IPS-18c (cell line): ENCODE data around the gene ADM2.

Experiments used
- H3K4me3 ChIP-seq: 2 replicates; pipeline ENCODE4 v1.7.0; 2013; ENCODE audit warnings: low read depth, mild to moderate bottlenecking, low read length, moderate library complexity; ENCODE audit not compliant: insufficient read depth
- H3K9me3 ChIP-seq: one replicate; pipeline ENCODE4 v1.6.1; 2013; ENCODE audit warnings: mild to moderate bottlenecking, low read length, moderate library complexity; ENCODE audit not compliant: control insufficient read depth, insufficient read depth

ADM2 gene

DNA sequence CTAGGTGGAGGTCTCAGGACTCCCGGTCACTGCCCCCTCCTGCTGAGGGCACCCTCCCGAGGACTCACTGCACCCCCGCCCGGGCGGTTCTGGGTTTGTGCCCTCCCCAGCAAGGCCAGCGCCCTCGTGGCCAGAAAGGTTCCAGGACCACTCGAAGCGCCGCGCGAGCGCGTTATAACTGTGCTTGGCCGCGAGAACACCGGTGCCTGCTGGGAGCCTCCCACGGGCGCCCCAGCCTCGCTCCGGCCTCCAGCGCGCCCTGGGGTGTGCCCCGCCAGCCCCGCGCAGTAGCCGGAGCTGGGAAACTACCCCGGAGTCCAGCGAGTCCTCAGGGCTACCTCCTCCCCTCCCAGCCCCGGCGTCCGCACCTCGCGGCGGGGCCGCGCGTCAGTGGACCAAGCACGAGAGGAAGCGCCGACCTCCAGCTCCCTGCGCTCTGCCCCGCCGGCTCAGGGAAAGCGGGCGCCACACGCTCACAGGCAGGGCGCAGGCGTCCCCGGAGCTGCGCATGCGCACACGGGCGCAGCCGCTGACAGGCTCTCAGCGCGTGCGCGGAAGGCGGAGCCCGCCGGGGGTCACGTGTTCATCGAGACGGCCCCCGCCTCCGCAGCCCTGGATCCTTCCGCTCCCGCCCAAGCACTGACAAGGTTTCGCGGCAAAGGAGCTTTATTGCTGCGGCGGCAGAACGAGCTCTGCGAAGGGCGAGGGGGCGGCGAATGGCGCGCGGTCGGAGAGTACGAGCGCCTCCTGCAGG is 43.9 kb downstream of the ADM2 start, which contains the start of gene SCO2:
Gene SCO2 (minus strand): TSS at position 495 of the 754 bp plus-strand sequence. CDS start 1,187 bp downstream, outside the sequence.
- peak within 1 kb of the TSS; percentile 84 for H3K4me3 ChIP-seq

DNA sequence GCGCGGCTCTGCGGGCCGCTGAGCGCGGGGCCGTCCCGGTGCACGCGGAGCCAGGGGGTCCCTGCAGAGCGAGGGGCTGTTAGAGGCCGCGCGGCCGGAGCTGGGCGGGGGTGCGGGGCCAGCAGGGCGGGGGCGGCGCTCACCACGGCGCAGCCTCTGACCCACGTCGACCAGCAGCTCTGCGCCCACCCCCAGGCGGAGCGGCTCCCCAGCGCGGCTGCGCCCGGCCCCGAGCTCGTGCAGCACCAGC is 44.4 kb downstream of the ADM2 start:
- Histone ChIP-seq H3K9me3 (peaks cover 6% of the 10 kb centered on the region), H3K4me3 (peak overlapping the region; percentile 84)

More for the DNA sequence above, 43.9 kb downstream of the ADM2 start, which contains the start of gene SCO2:
- peaks cover 6% of the 10 kb centered on the region for H3K9me3 ChIP-seq

DNA sequence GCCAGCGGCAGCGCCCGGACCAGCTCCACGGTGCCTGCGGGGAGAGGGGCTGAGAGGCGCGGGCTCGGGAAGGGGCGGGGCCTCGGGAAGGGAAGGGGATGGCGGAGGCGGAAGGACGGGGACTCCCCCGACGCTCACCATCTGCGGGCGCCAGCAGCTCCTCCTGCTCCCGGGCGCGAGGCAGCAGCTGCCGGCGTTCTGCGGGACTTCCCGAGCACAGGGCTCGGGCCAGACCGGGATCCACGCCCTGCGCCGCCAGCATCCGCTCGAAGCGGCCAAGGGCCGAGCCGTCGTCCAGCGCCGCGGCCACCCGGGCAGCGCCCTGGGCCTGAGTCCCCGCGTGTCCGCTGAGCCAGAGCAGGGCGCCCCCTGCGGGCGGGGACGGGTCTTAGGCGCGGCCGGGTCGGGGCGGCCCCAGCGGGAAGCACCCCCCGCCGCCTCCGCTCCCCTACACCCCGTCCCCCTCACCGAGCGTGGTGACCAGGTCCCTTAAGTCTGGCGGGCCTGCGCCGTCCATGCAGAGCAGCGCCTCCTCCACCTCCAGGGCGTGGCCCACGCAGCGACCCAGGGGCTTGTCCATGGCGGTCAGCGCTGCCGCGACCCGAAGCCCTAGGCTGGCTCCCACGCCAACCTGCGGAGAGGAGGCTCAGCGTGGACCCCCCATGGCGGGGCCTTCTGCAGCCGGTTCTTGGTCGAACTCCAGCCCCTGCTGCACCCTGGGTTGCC is 44.9 kb downstream of the ADM2 start:
- H3K4me3 ChIP-seq: peak overlapping the region; percentile 84
- H3K9me3 ChIP-seq: peaks cover 6% of the 10 kb centered on the region

DNA sequence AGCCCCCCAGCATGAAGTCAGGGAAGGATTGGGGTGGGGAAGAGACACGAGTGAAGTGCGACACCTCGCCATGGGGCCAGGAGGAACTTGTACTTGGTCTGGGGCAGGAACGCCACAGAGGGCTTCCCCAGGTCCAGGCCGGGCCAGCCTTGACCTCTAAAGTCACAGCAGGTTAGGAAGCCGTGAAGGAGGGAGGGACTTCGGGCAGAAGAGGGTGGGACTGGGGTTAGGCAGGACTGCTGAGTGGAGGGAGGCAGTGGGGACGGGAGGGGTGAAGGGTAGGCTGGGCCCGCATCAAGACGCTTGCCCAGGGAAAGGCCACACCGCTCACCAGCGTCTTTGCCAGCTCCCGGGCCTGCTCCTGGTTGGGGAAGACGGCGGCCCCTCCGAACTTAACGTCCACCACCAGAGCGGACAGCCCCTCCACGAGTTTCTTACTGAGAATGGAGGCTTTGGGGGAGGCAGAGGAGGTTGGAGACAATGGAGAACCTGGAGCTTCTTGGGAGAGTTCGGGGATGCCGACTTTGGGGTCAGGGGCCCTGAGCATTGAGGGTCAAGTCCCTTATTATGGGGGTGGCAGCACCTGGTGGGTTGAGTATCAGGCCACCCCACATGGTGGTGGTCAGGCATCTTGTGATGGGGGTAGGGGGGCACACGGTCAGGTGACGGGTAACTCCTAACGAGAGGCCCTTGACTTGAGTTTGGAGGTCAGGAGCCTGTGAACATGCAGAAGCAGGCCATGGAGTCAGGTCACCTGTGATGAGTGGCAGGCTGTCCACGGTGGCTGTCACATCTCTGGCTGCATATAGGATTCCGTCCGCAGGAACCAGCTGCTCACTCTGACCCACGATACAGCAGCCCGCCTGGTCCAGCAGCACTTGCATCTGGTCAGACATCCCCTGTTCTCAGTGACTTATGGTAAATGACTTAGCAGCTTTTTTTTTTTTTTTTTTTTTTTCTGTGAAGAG is 45.8 kb downstream of the ADM2 start:
- Histone ChIP-seq H3K4me3 (peak overlapping the region; percentile 84), H3K9me3 (peaks cover 6% of the 10 kb centered on the region)

DNA sequence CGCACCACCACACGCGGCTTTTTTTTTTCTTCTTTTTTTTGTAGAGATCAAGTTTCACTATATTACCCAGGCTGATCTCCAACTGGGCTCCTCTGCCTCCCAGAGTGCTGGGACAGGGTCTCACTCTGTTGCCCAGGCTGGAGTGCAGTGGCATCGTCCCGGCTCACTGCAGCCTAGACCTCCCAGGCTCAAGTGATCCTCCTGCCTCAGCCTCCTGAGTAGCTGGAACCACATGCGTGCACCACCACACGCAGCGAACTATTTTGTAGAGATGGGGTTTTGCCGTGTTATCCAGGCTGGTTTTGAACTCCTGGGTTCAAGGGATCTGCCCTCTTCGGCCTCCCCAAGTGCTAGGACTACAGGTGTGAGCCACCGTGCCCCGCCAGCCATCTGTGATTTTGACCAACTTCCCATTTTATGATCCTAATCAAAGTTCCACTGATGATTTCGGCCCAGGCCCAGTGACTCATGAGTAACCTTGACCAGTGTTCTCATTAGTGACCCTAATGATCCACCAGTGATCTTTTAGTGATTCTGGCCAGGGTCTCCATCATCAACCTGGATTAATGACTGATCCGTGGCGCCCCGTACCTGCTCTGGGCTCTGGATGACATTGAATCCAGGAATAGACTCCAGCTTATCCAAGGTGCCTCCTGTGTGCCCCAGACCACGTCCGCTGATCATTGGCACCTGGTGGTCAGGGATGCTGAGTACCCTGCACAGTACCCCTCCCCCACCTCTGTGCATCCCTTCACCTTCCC is 46.8 kb downstream of the ADM2 start:
- Histone ChIP-seq H3K9me3 (peaks cover 6% of the 10 kb centered on the region), H3K4me3 (no peak overlapping the region)

DNA sequence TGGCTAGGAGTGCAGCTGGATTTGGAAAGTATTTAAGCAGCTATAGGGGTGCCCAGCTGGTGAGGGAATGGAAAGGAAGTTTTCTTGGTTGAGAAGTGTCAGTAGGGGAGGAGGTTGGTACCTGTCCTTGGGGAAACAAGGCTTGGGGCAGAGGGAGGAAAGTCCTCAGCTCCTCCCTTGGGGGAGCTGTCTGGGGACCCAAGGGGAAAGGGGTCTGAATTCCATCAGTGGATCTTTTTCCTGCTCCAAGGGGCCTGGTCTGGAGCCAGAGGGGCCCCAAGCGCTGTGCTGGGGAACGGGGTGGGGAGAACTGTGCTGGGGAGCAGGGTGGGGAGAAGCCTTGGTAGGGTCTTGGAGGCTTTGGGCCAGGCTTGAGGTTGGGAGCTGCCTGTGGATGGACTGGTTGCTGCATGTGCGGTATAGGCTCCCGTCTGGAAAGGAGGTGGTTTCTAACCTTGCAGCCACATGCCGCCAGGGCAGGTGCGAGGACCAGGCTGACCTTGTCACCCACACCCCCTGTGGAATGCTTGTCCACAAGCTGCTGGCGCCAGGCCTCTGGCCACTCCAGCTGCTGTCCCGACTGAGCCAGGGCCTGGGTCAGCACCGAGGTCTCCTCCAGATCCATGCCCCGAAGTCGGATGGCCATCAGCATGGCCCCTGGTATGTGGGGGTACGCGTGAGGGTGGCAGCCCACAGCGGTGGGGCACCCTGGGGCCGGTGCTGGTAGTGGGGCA is 47.5 kb downstream of the ADM2 start:
- no peak overlapping the region for H3K4me3 ChIP-seq
- peaks cover 6% of the 10 kb centered on the region for H3K9me3 ChIP-seq

DNA sequence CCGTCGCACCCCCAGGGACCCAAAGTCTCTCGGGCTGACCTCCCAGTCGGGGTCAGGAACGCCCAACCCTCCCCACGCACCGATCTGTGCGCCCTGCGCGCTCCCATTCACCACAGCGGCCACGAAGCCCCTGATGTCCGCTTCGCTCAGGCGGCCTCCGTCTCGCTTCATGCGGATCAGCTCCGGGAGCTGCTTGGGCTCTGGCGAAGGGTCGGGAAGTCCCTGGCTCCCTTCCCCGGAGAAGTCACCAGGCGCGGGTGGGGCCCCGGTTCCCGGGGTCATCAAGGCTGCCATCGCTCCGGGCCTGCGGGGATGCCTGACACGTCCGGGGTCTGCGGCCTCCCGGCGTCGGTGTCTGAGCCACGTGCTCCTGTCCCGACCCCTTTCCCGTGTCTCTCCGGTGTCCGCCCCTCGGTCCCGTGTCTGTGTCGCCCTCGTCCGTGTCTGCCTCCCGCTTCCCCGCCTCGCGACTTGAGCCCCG is 48.1 kb downstream of the ADM2 start:
- Histone ChIP-seq H3K4me3 (no peak overlapping the region; the same call in 1 of the 2 replicates), H3K9me3 (peaks cover 6% of the 10 kb centered on the region)

DNA sequence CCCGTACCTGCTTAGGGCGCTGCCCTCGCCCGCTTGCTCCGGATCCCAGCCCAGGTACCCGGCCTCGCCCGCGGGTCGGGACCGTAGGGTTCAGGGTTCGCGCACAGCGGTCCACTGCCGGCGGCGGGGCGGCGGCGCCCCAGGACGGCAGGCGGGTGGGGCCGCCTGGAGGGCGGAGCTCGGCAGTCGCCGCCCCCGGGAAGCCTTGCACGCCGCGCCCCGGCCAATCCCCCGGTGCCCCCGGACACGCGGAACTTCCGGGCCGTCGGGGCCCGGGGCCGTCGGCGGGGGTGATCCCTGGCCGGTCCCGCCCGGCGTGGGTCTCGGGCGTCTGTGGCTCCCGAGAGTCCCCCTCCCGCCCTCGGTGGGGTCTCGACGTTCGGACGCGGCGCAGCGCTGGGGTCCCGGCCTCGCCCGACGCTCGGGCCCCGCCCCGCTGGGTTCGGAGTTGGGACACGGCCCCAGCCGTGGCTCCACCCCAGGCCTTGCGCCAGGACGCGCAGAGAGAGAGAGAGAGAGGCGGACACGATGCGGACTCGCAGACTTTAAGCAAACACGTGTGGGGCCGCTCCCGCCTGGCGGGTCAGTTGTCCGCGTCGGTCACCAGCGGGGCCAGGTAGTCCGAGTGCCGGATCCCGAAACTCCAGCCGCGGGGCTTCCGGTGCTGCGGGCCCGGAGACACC is 48.7 kb downstream of the ADM2 start, which contains the start of gene TYMP:
Gene TYMP (minus strand): TSS at position 116 of the 683 bp plus-strand sequence. CDS start 303 bp downstream, outside the sequence.
- peak within 1 kb of the TSS; percentile 52 for H3K4me3 ChIP-seq
- peaks cover 6% of the 10 kb centered on the region for H3K9me3 ChIP-seq

DNA sequence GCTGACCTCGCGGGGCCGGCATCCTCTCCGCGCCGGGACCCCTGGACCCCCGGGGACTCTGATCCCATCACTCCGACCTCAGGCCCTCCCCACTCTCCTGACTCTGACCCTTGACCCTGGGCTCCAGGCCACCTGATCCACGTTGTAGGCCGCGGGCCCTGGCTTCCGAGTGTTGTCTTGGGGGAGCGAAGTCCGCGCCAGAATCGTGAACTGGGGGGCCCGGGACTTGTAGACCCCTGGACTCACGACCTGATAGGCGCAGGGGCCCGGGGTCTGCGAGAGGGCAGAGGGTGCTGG is 49.2 kb downstream of the ADM2 start:
- H3K9me3 ChIP-seq: peaks cover 6% of the 10 kb centered on the region
- peak overlapping the region; percentile 52; the same call in 1 of the 2 replicates for H3K4me3 ChIP-seq

DNA sequence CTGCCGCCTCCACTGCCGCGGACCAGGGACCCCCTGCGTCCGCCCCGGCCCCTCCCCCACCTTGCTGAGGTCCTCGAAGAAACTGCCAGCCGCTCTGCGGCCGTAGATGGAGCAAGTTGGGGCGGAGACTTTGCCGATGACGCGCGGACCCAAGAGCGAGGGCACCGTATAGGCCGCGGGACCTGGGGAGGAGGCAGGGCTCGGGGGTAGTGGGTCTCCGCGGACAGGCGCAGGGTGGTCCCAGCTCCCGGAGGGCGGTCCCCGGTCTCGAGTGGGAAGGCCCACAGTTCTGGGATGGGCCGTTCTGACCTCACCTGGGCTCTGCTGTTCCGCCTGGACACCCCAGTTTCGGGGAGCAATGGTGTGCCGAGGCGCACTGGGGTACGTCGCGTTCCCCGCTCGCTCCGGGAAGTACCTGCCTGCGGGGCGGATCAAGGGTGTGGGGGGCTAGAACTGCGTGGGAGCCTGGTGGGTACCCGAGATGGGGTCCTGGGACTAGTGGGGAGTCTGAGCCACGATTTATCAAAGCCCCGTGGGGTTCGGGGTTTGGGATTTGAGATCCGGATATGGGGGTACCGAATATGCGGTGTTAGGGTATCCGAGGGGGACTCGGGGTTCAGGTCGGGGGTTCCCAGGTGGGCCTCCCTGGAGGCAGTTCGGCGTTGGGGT is 49.7 kb downstream of the ADM2 start:
- peaks cover 6% of the 10 kb centered on the region for H3K9me3 ChIP-seq
- peak overlapping the region; percentile 52 for H3K4me3 ChIP-seq

DNA sequence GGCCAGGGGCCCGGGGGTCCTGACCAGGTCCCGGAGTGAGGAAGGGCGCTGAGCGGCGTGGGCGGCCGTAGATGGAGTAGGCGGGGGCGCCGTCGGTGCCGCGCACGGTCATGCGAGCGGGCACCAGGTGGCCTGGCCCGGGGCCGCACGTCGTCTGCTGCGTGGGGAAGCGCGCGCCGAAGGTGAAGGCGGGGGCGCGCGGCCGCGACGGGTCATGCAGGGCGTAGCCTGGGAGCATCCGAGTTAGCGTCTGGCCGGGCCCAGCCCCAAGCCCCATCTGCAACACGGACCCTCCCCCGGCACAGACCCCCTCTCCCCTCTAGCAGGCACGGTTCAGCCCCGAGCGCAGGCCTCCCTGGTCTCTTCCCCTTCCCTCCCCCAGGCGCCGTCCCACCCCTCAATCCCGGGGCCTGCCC is 50.2 kb downstream of the ADM2 start:
- H3K4me3 ChIP-seq: peak overlapping the region; percentile 52
- H3K9me3 ChIP-seq: peaks cover 6% of the 10 kb centered on the region

DNA sequence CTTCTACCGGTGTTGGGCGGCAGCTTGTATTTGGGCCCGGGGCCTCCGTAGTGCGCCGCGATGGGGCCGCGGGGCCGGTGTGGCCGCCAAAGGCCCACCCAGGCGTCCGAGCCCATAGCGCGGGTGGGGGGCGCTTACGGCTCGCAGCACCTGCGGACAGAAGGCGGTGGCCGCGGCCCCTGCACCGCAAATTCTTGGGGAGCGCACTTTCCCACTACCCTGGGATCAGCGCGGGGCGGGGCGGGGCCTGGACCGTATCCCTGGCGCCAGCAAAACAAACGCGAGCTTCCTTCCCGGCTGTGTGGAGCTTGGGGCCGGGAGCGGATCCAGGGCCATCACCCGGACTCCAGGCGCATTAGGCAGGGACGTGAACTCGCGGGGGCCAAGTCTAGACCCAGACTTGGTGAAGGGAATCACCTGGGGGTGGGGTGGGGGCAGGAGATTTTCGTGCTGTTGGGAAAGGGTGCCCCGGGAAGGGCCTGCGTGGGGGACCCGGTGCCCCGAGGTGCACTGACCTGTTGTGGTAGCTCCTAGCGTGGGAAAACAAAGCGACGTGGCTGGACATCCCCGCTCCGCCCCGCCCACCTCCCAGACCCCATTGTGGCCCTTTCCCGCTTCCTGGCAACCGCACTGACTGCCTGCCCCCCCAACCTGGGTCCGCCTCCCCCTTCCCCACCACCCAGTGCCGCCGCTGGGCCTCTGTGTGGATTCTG is 50.8 kb downstream of the ADM2 start:
- Histone ChIP-seq H3K9me3 (peaks cover 3% of the 10 kb centered on the region), H3K4me3 (peak overlapping the region; percentile 52)

DNA sequence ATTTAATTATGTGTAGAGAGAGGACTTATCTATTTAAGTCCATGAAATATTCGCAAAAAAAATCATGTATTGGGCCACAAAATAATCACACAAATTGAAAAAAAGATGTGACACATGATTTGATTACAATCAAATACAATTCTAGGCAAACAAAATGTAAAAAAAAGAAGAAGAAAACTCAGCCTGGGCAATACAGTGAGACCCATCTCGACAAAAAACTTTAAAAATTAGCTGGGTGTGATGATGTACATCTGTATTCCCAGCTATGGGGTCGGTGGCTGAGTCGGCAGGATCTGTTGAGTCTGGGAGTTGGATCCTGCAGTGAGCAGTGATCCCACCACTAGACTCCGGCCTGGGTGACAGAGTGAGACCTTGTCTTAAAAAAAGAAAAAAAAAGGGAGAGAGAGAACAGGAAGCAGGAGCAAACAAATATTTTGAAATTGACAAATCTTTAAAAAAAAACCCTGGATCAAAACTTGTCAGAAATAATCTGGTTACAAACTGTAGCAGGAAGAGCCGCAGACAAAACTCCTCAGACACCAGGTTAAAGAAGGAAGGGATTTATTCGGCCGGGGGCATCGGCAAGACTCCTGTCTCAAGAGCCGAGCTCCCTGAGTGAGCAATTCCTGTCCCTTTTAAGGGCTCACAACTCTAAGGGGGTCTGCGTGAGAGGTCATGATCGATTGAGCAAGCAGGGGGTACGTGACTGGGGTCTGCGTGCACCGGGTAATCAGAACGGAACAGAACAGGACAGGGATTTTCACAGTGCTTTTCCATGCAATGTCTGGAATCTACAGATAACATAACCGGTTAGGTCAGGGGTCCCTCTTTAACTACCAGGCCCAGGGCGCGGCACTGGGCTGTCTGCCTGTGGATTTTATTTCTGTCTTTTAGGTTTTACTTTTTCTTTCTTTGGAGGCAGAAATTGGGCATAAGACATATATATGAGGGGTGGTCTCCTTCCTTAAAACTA is 51.8 kb downstream of the ADM2 start:
- Histone ChIP-seq H3K9me3 (peaks cover 3% of the 10 kb centered on the region), H3K4me3 (no peak overlapping the region)
